Measurements from ENCODE around the gene GJB6.

Gene GJB6

GRCh38 chr13:20177049-20177831 lies 54.9 kb downstream of the GJB6 start:
- H3K4me3 ChIP-seq (ENCODE audit: control insufficient read depth, low read depth, low read length) = no peak overlapping the region
- DNase-seq (ENCODE audit: low read depth) = no peak
- TF ChIP-seq CTCF (conservative IDR thresholded peaks at IDR 0.05; ENCODE audit: control insufficient read depth, insufficient read depth, low read depth, low read length) = no peak

- DNase-seq (ENCODE audit: low read depth) = no peak
- no peak overlapping the region for H3K4me3 ChIP-seq (ENCODE audit: control insufficient read depth, low read depth, low read length)
- TF ChIP-seq CTCF (conservative IDR thresholded peaks at IDR 0.05; ENCODE audit: control insufficient read depth, insufficient read depth, low read depth, low read length) = no peak
Observed at GRCh38 chr13:20175907-20176652, 56.0 kb downstream of the GJB6 start.

- no peak overlapping the region for H3K4me3 ChIP-seq (ENCODE audit: control insufficient read depth, low read depth, low read length)
- DNase-seq (ENCODE audit: low read depth) = no peak
- no peak for TF ChIP-seq CTCF (conservative IDR thresholded peaks at IDR 0.05; ENCODE audit: control insufficient read depth, insufficient read depth, low read depth, low read length)
Observed at GRCh38 chr13:20175406-20175794, 56.7 kb downstream of the GJB6 start.

GRCh38 chr13:20174656-20175405 lies 57.3 kb downstream of the GJB6 start:
- DNase-seq (ENCODE audit: low read depth) = peak; percentile 98
- no peak for TF ChIP-seq CTCF (conservative IDR thresholded peaks at IDR 0.05; ENCODE audit: control insufficient read depth, insufficient read depth, low read depth, low read length)
- H3K4me3 ChIP-seq (ENCODE audit: control insufficient read depth, low read depth, low read length) = no peak overlapping the region

GRCh38 chr13:20173116-20173746 lies 58.9 kb downstream of the GJB6 start:
- no peak for TF ChIP-seq CTCF (conservative IDR thresholded peaks at IDR 0.05; ENCODE audit: control insufficient read depth, insufficient read depth, low read depth, low read length)
- no peak overlapping the region for H3K4me3 ChIP-seq (ENCODE audit: control insufficient read depth, low read depth, low read length)
- peak; percentile 69 for DNase-seq (ENCODE audit: low read depth)

Data from fibroblast of mammary gland (primary cell).